ENCODE results near the gene PRSS53.

PRSS53 gene

GRCh38 chr16:31135535-31136286 lies 47.0 kb upstream of the PRSS53 start, which contains the start of gene PRSS8:
PRSS8 (minus strand) TSS chr16:31135727; CDS start chr16:31135498, 229 bp downstream.
- Histone ChIP-seq H3K79me2 (ENCODE audit: insufficient read depth, low read length) (no peaks in the 10 kb centered on the region), H4K20me1 (ENCODE audit: insufficient read depth, low read length, poor library complexity, severe bottlenecking) (no peaks in the 10 kb centered on the region), H3K36me3 (ENCODE audit: insufficient read depth, low read length) (no peaks in the 10 kb centered on the region), H3K4me1 (ENCODE audit: insufficient read depth, low read length, poor library complexity, severe bottlenecking) (no peaks in the 10 kb centered on the region), H3K9ac (ENCODE audit: low read depth, low read length, poor library complexity, severe bottlenecking) (no peak within 1 kb of the TSS), H3K4me3 (ENCODE audit: low read length, poor library complexity, severe bottlenecking) (no peak within 1 kb of the TSS), H3K27me3 (ENCODE audit: insufficient read depth, low read length, poor library complexity, severe bottlenecking) (no peaks in the 10 kb centered on the region), H3F3A (ENCODE audit: low read depth) (no peaks in the 10 kb centered on the region), H3K9me2 (replicated peaks; ENCODE audit: low read depth, low read length) (no peaks in the 10 kb centered on the region), H3K4me2 (ENCODE audit: low read depth, low read length, poor library complexity, severe bottlenecking) (no peak within 1 kb of the TSS), H2AFZ (ENCODE audit: low read length) (no peak within 1 kb of the TSS), H3K9me3 (ENCODE audit: insufficient read depth, low read depth, low read length) (no peaks in the 10 kb centered on the region)
- TF ChIP-seq, protein P1, sequence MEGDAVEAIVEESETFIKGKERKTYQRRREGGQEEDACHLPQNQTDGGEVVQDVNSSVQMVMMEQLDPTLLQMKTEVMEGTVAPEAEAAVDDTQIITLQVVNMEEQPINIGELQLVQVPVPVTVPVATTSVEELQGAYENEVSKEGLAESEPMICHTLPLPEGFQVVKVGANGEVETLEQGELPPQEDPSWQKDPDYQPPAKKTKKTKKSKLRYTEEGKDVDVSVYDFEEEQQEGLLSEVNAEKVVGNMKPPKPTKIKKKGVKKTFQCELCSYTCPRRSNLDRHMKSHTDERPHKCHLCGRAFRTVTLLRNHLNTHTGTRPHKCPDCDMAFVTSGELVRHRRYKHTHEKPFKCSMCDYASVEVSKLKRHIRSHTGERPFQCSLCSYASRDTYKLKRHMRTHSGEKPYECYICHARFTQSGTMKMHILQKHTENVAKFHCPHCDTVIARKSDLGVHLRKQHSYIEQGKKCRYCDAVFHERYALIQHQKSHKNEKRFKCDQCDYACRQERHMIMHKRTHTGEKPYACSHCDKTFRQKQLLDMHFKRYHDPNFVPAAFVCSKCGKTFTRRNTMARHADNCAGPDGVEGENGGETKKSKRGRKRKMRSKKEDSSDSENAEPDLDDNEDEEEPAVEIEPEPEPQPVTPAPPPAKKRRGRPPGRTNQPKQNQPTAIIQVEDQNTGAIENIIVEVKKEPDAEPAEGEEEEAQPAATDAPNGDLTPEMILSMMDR (conservative IDR thresholded peaks at IDR 0.05; ENCODE audit: low read length) = no peak
- TF ChIP-seq EZH2phosphoT487 (IDR thresholded peaks at IDR 0.05; ENCODE audit: borderline replicate concordance) = no peak

DNA sequence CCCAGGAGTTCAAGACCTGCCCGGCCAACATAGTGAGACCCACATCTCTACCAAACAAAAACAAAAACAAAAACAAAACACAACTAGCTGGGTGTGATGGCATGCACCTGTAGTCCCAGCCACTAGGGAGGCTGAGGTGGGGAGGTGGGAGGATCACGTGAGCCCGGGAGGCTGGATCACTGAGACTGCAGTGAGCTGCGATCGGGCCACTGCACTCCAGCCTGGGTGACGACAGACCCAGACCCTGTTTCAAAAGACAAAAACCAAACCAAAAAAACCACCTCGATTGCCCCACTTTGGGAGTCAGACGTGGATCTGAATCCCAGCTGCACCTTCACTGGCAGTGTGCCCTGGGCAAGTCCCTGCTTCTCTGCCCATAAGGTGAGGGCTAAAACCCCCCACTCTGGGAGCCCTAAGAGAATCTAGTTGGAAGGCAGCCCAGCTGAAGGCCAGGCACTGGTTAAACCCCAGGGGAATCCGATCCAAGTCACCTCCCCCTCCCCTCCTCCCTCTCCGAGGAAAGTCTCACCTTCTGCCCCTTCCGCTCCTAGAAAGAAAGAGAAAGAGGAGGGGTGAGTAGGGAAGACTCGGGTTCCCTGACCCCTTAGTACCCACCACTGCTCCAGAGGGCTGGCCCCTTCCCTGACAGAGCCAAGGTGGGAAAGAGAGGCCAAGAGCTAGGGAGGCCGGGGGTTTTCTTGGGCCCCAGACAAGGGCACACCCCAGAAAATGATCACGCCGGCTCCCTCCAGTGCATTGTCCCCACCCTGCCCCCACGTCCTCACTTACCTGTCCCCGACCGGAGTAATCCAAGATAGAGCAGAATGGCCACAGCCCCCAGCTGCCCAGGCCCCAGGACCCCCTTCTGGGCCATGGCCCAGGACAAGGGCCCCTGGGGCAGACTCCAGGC lies 46.1 kb upstream of the PRSS53 start:
- H3K4me3 ChIP-seq (ENCODE audit: low read length, poor library complexity, severe bottlenecking) = no peak overlapping the region
- no peaks in the 10 kb centered on the region for H3K36me3 ChIP-seq (ENCODE audit: insufficient read depth, low read length)
- H2AFZ ChIP-seq (ENCODE audit: low read length) = no peak overlapping the region
- H3K9ac ChIP-seq (ENCODE audit: low read depth, low read length, poor library complexity, severe bottlenecking) = no peak overlapping the region
- no peaks in the 10 kb centered on the region for H3K27me3 ChIP-seq (ENCODE audit: insufficient read depth, low read length, poor library complexity, severe bottlenecking)
- no peaks in the 10 kb centered on the region for H3K9me3 ChIP-seq (ENCODE audit: insufficient read depth, low read depth, low read length)
- TF ChIP-seq, protein P1 (conservative IDR thresholded peaks at IDR 0.05; ENCODE audit: low read length) = no peak
- TF ChIP-seq EZH2phosphoT487 (IDR thresholded peaks at IDR 0.05; ENCODE audit: borderline replicate concordance) = no peak
- no peaks in the 10 kb centered on the region for H3F3A ChIP-seq (ENCODE audit: low read depth)
- no peaks in the 10 kb centered on the region for H3K9me2 ChIP-seq (replicated peaks; ENCODE audit: low read depth, low read length)
- no peak overlapping the region for H3K4me2 ChIP-seq (ENCODE audit: low read depth, low read length, poor library complexity, severe bottlenecking)
- H3K79me2 ChIP-seq (ENCODE audit: insufficient read depth, low read length) = no peaks in the 10 kb centered on the region
- H4K20me1 ChIP-seq (ENCODE audit: insufficient read depth, low read length, poor library complexity, severe bottlenecking) = no peaks in the 10 kb centered on the region
- H3K4me1 ChIP-seq (ENCODE audit: insufficient read depth, low read length, poor library complexity, severe bottlenecking) = no peaks in the 10 kb centered on the region

DNA sequence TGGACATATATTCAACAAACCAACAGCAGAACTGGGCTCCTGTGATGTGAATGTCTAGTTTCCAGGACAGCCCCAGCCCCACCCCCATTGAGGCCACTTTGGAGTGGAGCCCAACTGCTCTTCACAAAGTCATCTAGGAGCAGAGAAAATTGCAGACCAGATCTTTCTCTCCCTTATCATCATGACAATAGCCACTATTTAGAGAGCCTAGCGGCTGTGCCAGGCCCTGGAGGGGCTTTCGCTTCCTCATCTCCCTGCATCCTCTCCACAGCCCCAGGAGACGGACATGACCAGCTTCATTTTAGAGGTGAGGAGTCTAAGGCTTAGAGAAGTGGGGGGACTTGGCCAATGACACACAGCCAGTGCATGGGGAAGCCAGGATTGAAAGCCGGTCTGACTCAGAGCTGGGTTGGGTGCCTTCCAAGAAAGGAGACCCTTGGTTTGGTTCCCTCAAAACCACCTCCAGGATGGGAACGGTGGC lies 45.4 kb upstream of the PRSS53 start:
- Histone ChIP-seq H3K36me3 (ENCODE audit: insufficient read depth, low read length) (no peaks in the 10 kb centered on the region), H3K4me1 (ENCODE audit: insufficient read depth, low read length, poor library complexity, severe bottlenecking) (no peaks in the 10 kb centered on the region), H3K27me3 (ENCODE audit: insufficient read depth, low read length, poor library complexity, severe bottlenecking) (no peaks in the 10 kb centered on the region), H3K9me2 (replicated peaks; ENCODE audit: low read depth, low read length) (no peaks in the 10 kb centered on the region), H4K20me1 (ENCODE audit: insufficient read depth, low read length, poor library complexity, severe bottlenecking) (no peaks in the 10 kb centered on the region), H3K4me2 (ENCODE audit: low read depth, low read length, poor library complexity, severe bottlenecking) (no peak overlapping the region), H3K79me2 (ENCODE audit: insufficient read depth, low read length) (no peaks in the 10 kb centered on the region), H3K4me3 (ENCODE audit: low read length, poor library complexity, severe bottlenecking) (no peak overlapping the region), H3K9me3 (ENCODE audit: insufficient read depth, low read depth, low read length) (no peaks in the 10 kb centered on the region), H2AFZ (ENCODE audit: low read length) (no peak overlapping the region), H3F3A (ENCODE audit: low read depth) (no peaks in the 10 kb centered on the region), H3K9ac (ENCODE audit: low read depth, low read length, poor library complexity, severe bottlenecking) (no peak overlapping the region)
- no peak for TF ChIP-seq EZH2phosphoT487 (IDR thresholded peaks at IDR 0.05; ENCODE audit: borderline replicate concordance)
- TF ChIP-seq, protein P1 (conservative IDR thresholded peaks at IDR 0.05; ENCODE audit: low read length) = no peak

Measured in Loucy (cell line).